Measurements from ENCODE around the gene MPZL3.

- TF ChIP-seq CTCF (IDR thresholded peaks at IDR 0.05; ENCODE audit: poor library complexity) (no peak), EZH2phosphoT487 (IDR thresholded peaks at IDR 0.05; ENCODE audit: low read depth, severe bottlenecking, unreplicated experiment) (no peak), EZH2 (IDR thresholded peaks at IDR 0.05; ENCODE audit: borderline replicate concordance) (no peak)
Measured at GRCh38 chr11:118283756-118284350, 31.7 kb upstream of the MPZL3 start.

All from hepatocyte (in vitro differentiated cells).